Measurements from ENCODE around the gene MSRB2. TPM values are rescaled to one million over a fixed set of nuclear protein-coding genes. Genes with fewer than 3 reads are reported as not detected.

Gene MSRB2
- total RNA-seq, 6 experiments from 2014 or later = 15.3 to 40.2 (median 31.7) TPM

DNA sequence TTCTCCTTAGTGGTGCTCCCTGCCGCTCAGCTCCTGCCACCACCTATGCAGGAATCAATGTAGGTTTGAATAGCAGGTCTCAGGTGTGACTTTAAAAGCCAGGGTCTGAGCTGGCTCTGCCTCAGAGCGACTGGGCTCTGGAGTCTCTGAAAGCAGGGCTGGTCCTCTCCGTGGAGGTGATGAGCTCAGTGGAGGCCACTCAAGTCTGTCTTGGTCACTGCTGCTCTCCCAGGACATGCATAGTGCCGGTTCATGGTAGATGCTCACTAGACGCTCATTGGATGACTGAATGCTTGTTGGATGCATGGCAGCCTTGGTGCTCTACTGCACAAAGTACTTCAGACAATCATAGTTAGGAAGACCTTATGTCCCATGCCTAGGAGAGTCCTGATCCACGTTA lies 51.7 kb downstream of the MSRB2 start:
- DNase-seq (no peak), ATAC-seq (no peak)
- no peak overlapping the region for H3K27ac ChIP-seq
- intact Hi-C loops (cut with DNase I) = no loop called here
- H3K27me3 ChIP-seq = no peaks in the 10 kb centered on the region
- H3K36me3 ChIP-seq = no peaks in the 10 kb centered on the region
- WGBS (ENCODE audit: insufficient coverage, low coverage, low lambda C conversion rate, missing lambda C conversion rate) = 75% methylated on average over 2 of the region's 6 CpGs
- H3K4me1 ChIP-seq = no peaks in the 10 kb centered on the region
- H3K4me3 ChIP-seq = no peak overlapping the region
- no peaks in the 10 kb centered on the region for H3K9me3 ChIP-seq
- TF ChIP-seq, protein P1, sequence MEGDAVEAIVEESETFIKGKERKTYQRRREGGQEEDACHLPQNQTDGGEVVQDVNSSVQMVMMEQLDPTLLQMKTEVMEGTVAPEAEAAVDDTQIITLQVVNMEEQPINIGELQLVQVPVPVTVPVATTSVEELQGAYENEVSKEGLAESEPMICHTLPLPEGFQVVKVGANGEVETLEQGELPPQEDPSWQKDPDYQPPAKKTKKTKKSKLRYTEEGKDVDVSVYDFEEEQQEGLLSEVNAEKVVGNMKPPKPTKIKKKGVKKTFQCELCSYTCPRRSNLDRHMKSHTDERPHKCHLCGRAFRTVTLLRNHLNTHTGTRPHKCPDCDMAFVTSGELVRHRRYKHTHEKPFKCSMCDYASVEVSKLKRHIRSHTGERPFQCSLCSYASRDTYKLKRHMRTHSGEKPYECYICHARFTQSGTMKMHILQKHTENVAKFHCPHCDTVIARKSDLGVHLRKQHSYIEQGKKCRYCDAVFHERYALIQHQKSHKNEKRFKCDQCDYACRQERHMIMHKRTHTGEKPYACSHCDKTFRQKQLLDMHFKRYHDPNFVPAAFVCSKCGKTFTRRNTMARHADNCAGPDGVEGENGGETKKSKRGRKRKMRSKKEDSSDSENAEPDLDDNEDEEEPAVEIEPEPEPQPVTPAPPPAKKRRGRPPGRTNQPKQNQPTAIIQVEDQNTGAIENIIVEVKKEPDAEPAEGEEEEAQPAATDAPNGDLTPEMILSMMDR (IDR thresholded peaks at IDR 0.05) = no peak
- no peak for TF ChIP-seq POLR2A (IDR thresholded peaks at IDR 0.05)

GRCh38 chr10:23148214-23148613 lies 52.8 kb downstream of the MSRB2 start:
- DNase-seq (no peak), ATAC-seq (no peak)
- H3K4me1 ChIP-seq = no peaks in the 10 kb centered on the region
- intact Hi-C loops (cut with DNase I) = no loop called here
- no peak overlapping the region for H3K4me3 ChIP-seq
- WGBS (ENCODE audit: insufficient coverage, low coverage, low lambda C conversion rate, missing lambda C conversion rate) = 93% methylated on average over 19 of the region's 19 CpGs
- no peaks in the 10 kb centered on the region for H3K27me3 ChIP-seq
- no peak overlapping the region for H3K27ac ChIP-seq
- TF ChIP-seq, protein P1 (IDR thresholded peaks at IDR 0.05) = no peak
- no peaks in the 10 kb centered on the region for H3K36me3 ChIP-seq
- no peaks in the 10 kb centered on the region for H3K9me3 ChIP-seq

GRCh38 chr10:23150091-23150490 lies 54.7 kb downstream of the MSRB2 start:
- no peak for TF ChIP-seq POLR2A (IDR thresholded peaks at IDR 0.05)
- TF ChIP-seq, protein P1 (IDR thresholded peaks at IDR 0.05) = no peak
- DNase-seq (no peak), ATAC-seq (no peak)
- intact Hi-C loops (cut with DNase I) = no loop called here
- WGBS (ENCODE audit: insufficient coverage, low coverage, low lambda C conversion rate, missing lambda C conversion rate) = 70% methylated on average over 4 of the region's 4 CpGs
- H3K9me3 ChIP-seq = no peaks in the 10 kb centered on the region
- no peaks in the 10 kb centered on the region for H3K4me1 ChIP-seq
- no peak overlapping the region for H3K27ac ChIP-seq
- no peaks in the 10 kb centered on the region for H3K36me3 ChIP-seq
- no peaks in the 10 kb centered on the region for H3K27me3 ChIP-seq
- H3K4me3 ChIP-seq = no peak overlapping the region

- TF ChIP-seq, protein P1 (IDR thresholded peaks at IDR 0.05) = no peak
- TF ChIP-seq POLR2A (IDR thresholded peaks at IDR 0.05) = no peak
- WGBS (ENCODE audit: insufficient coverage, low coverage, low lambda C conversion rate, missing lambda C conversion rate) = 67% methylated on average over 7 of the region's 12 CpGs
- intact Hi-C loops (cut with DNase I) = no loop called here
- Histone ChIP-seq H3K27me3 (no peaks in the 10 kb centered on the region), H3K4me3 (no peak overlapping the region), H3K27ac (no peak overlapping the region), H3K9me3 (no peaks in the 10 kb centered on the region), H3K4me1 (no peaks in the 10 kb centered on the region), H3K36me3 (no peaks in the 10 kb centered on the region)
- DNase-seq (no peak), ATAC-seq (no peak)
Measured at GRCh38 chr10:23150610-23151009, 55.2 kb downstream of the MSRB2 start.

DNA sequence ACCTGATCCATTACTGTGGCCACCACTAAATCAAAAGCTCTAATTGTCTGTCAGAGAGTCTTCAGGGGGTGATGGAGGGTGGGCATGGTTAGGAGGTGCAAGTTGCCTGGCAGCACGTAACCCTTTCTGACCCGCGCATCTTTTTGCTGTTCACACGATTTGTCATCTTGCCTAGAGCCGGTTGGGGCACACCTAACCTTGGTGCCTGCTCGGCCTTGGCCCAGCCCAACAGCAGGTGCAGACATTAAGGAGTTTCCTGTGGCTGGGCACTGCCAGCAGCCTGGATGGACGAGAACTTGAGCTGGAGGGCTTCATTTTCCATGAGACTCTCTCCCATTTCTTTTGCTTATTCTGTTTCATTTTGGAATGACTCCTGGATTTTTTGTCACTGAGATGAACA lies 55.7 kb downstream of the MSRB2 start:
- TF ChIP-seq, protein P1 (IDR thresholded peaks at IDR 0.05) = no peak
- WGBS (ENCODE audit: insufficient coverage, low coverage, low lambda C conversion rate, missing lambda C conversion rate) = 51% methylated on average over 2 of the region's 7 CpGs
- no peaks in the 10 kb centered on the region for H3K27me3 ChIP-seq
- H3K36me3 ChIP-seq = no peaks in the 10 kb centered on the region
- intact Hi-C loops (cut with DNase I) = no loop called here
- no peaks in the 10 kb centered on the region for H3K4me1 ChIP-seq
- no peak overlapping the region for H3K4me3 ChIP-seq
- H3K9me3 ChIP-seq = no peaks in the 10 kb centered on the region
- no peak overlapping the region for H3K27ac ChIP-seq
- ATAC-seq = no peak
- no peak for DNase-seq
